K562 (cell line): ENCODE measurements around the gene GYS1. TPM values are rescaled to one million over a fixed set of nuclear protein-coding genes. Genes with fewer than 3 reads are reported as not detected.

Experiments used
- BCL6 ChIP-seq: fragments of 250-450 bp; sonication (Bioruptor Pico); IDR thresholded peaks from 2 replicates; pipeline ENCODE4 v1.4.0; 2020
- CXXC5 ChIP-seq: fragments of 250-450 bp; sonication (Bioruptor Pico); IDR thresholded peaks from 2 replicates; pipeline ENCODE4 v1.8.0; 2022; ENCODE audit warnings: inconsistent platforms, mild to moderate bottlenecking, moderate library complexity
- EGR1 ChIP-seq: fragments of 450-650 bp; conservative IDR thresholded peaks from 2 replicates; pipeline ENCODE4 v1.6.1; 2017; ENCODE audit warnings: mild to moderate bottlenecking
- ELF1 ChIP-seq: fragments of 200-800 bp; sonication (Bioruptor generic); IDR thresholded peaks from 2 replicates; pipeline ENCODE4 v1.6.1; 2016; ENCODE audit warnings: missing genetic modification characterization, missing compliant biosample characterization
- JUN ChIP-seq, 2 experiments: sonication (generic) in 1 of 2; formaldehyde crosslinking in 1 of 2; IDR thresholded peaks; 2 replicates each; pipeline versions ENCODE4 v1.6.1 to v1.8.0; 2012 to 2022; ENCODE audit warnings: borderline replicate concordance in 2 of 2, mild to moderate bottlenecking in 2 of 2, improper control_type of control experiment in 1 of 2, low read depth in 1 of 2, low read length in 1 of 2, missing genetic modification reagents in 1 of 2
- MEF2D ChIP-seq: conservative IDR thresholded peaks from 2 replicates; pipeline ENCODE4 v1.6.1; 2016; ENCODE audit warnings: low read depth, missing genetic modification characterization, missing compliant biosample characterization
- NR2C1 ChIP-seq, 2 experiments: fragments of 450-650 bp; IDR thresholded peaks; 2 replicates each; pipeline ENCODE4 v1.6.1; 2017; ENCODE audit warnings: mild to moderate bottlenecking in 2 of 2, antibody characterized with exemption in 1 of 2, inconsistent platforms in 1 of 2, missing compliant biosample characterization in 1 of 2, missing genetic modification characterization in 1 of 2
- TOE1 ChIP-seq, 2 experiments: fragments of 450-650 bp in 1 of 2; sonication (generic) in 1 of 2; formaldehyde crosslinking in 1 of 2; IDR thresholded peaks; 2 replicates each; pipeline versions ENCODE4 v1.7.1 to v1.8.0; 2016 to 2022; ENCODE audit warnings: borderline replicate concordance in 2 of 2, mild to moderate bottlenecking in 2 of 2, antibody characterized with exemption in 1 of 2, inconsistent platforms in 1 of 2, low read depth in 1 of 2, missing genetic modification reagents in 1 of 2, moderate library complexity in 1 of 2
- ZNF12 ChIP-seq: sonication (generic); formaldehyde crosslinking; IDR thresholded peaks from 2 replicates; pipeline ENCODE4 v1.4.0; 2020; ENCODE audit warnings: mild to moderate bottlenecking, missing genetic modification reagents
- ZNF165 ChIP-seq: fragments of 250-450 bp; sonication (Bioruptor Pico); IDR thresholded peaks from 2 replicates; pipeline ENCODE4 v1.4.0; 2020; ENCODE audit warnings: borderline replicate concordance
- ZNF644 ChIP-seq: fragments of 200-800 bp; sonication (Bioruptor generic); IDR thresholded peaks from 2 replicates; pipeline ENCODE4 v1.6.1; 2016; ENCODE audit warnings: low read depth, missing genetic modification characterization, missing compliant biosample characterization
- polyA plus RNA-seq, 8 experiments: library from polyadenylated mRNA; depleted of rRNA in 4 of 8; stranded (reverse) in 5 of 8; unstranded in 3 of 8; fragments of >200 nt; fragmentation: Nextera tagmentation in 2 of 8; fragmentation: Illumina TruSeq in 1 of 8; extraction: Ambion mirVana in 2 of 8; extraction: Trizol in 1 of 8; gene quantifications; 2 replicates each; pipeline versions ENCODE4 v1.2.1 to v1.2.3, GENCODE V29; 2011 to 2014; ENCODE audit warnings: inconsistent platforms in 1 of 8, missing spikeins in 1 of 8
- total RNA-seq, 7 experiments: library from RNA; depleted of rRNA in 6 of 7; stranded (reverse); fragments of >200 nt in 6 of 7; fragmentation: Illumina TruSeq in 2 of 7; extraction: Trizol in 2 of 7; gene quantifications; 2 replicates each; pipeline versions ENCODE4 v1.2.1 to v1.2.3, GENCODE V29; 2011 to 2021; ENCODE audit warnings: low replicate concordance in 1 of 7
- TF ChIP-seq, protein P1 (sequence below): fragments of 450-650 bp; IDR thresholded peaks from 2 replicates; pipeline ENCODE4 v1.6.1; 2018; ENCODE audit warnings: mild to moderate bottlenecking, low read depth; ENCODE audit not compliant: partially characterized antibody
- TF ChIP-seq, protein P2 (sequence below): sonication (generic); formaldehyde crosslinking; IDR thresholded peaks from 2 replicates; pipeline ENCODE4 v1.8.0; 2022; ENCODE audit warnings: missing genetic modification reagents, mild to moderate bottlenecking, moderate library complexity, borderline replicate concordance
- TF ChIP-seq, protein P3 (sequence below), 3 experiments: IDR thresholded peaks in 2 of 3; conservative IDR thresholded peaks in 1 of 3; 2 replicates each; pipeline ENCODE4 v1.5.1; 2011 to 2012; ENCODE audit warnings: low read length in 3 of 3, mild to moderate bottlenecking in 3 of 3, control low read depth in 2 of 3, improper control_type of control experiment in 1 of 3, inconsistent platforms in 1 of 3, low read depth in 1 of 3, mixed read lengths in 1 of 3, moderate library complexity in 1 of 3; ENCODE audit not compliant: insufficient read depth in 2 of 3
- TF ChIP-seq, protein P4 (sequence below), 2 experiments: fragments of 250-450 bp in 1 of 2; fragments of 450-650 bp in 1 of 2; sonication (Bioruptor Pico) in 1 of 2; IDR thresholded peaks; 2 replicates each; pipeline versions ENCODE4 v1.6.1 to v1.8.0; 2016 to 2021; ENCODE audit warnings: mild to moderate bottlenecking in 2 of 2, moderate library complexity in 2 of 2, missing compliant biosample characterization in 1 of 2, missing genetic modification characterization in 1 of 2

The GYS1 gene
- total and polyA plus RNA-seq, 9 of the 15 experiments (the other 6 are each of a cell fraction or from before 2014, with no cell fraction given) = 1.9 to 31.1 (median 15.2) TPM

DNA sequence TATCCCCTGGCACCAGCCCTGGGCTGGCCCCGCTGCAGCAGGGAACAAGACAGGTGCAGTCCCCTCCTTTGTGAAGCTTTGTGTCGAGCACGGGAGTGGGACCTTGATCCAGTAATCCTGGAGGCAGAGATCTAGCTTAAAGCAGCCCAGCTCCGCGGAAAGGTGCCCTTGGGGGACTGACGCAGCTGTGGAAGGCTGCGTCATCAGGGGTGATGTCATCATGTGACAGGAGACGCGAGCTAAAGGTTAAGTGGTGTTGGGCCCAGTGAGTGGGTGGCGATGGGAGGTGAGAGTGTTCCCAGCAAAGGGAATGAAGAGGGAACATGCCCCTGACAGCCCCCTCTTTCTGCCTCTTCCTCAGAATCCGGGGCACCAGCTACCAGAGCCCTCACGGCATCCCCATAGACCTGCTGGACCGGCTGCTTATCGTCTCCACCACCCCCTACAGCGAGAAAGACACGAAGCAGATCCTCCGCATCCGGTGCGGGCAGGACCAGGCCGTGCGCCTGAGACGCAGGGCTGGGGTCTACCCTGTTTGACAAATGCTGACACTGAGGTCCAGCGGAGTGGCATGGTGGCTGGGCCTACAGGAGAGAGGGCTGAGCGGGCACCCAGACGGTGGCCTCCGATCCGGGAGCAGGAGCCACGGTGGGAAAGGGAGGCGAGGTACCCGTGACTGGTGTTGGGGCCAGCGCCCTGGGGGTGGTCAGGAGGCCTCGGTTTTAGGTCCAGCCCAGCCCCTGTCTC lies 21.2 kb upstream of the GYS1 start (continued):
- TF ChIP-seq, protein P1, sequence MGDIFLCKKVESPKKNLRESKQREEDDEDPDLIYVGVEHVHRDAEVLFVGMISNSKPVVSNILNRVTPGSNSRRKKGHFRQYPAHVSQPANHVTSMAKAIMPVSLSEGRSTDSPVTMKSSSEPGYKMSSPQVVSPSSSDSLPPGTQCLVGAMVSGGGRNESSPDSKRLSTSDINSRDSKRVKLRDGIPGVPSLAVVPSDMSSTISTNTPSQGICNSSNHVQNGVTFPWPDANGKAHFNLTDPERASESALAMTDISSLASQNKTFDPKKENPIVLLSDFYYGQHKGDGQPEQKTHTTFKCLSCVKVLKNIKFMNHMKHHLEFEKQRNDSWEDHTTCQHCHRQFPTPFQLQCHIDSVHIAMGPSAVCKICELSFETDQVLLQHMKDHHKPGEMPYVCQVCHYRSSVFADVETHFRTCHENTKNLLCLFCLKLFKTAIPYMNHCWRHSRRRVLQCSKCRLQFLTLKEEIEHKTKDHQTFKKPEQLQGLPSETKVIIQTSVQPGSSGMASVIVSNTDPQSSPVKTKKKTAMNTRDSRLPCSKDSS = no peak
- TF ChIP-seq EGR1 (peak; percentile 79), ZNF165 (no peak), NR2C1 (IDR thresholded peaks at IDR 0.05) (no peak), NR2C1 (tag; IDR thresholded peaks at IDR 0.05) (0 out of 2 replicates have a peak, but pooled peaks have one; percentile 13), CXXC5 (CRISPR knock-in tag) (peak; percentile 29; the same call in 1 of the 2 replicates), MEF2D (tag) (no peak), BCL6 (CRISPR knock-in tag) (no peak), ZNF12 (no peak), TOE1 (IDR thresholded peaks at IDR 0.05; ENCODE audit: borderline replicate concordance) (peak; percentile 41; the same call in 1 of the 2 replicates), TOE1 (CRISPR knock-in tag; IDR thresholded peaks at IDR 0.05; ENCODE audit: borderline replicate concordance, low read depth) (no peak), ELF1 (tag) (no peak), JUN (IDR thresholded peaks at IDR 0.05; ENCODE audit: borderline replicate concordance, low read depth, low read length) (peak; percentile 84), JUN (CRISPR knock-in tag; IDR thresholded peaks at IDR 0.05; ENCODE audit: borderline replicate concordance) (no peak), ZNF644 (tag) (no peak)
- TF ChIP-seq, protein P2, sequence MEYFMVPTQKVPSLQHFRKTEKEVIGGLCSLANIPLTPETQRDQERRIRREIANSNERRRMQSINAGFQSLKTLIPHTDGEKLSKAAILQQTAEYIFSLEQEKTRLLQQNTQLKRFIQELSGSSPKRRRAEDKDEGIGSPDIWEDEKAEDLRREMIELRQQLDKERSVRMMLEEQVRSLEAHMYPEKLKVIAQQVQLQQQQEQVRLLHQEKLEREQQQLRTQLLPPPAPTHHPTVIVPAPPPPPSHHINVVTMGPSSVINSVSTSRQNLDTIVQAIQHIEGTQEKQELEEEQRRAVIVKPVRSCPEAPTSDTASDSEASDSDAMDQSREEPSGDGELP (CRISPR knock-in tag) = peak; percentile 22; the same call in 1 of the 2 replicates
- TF ChIP-seq, protein P3, sequence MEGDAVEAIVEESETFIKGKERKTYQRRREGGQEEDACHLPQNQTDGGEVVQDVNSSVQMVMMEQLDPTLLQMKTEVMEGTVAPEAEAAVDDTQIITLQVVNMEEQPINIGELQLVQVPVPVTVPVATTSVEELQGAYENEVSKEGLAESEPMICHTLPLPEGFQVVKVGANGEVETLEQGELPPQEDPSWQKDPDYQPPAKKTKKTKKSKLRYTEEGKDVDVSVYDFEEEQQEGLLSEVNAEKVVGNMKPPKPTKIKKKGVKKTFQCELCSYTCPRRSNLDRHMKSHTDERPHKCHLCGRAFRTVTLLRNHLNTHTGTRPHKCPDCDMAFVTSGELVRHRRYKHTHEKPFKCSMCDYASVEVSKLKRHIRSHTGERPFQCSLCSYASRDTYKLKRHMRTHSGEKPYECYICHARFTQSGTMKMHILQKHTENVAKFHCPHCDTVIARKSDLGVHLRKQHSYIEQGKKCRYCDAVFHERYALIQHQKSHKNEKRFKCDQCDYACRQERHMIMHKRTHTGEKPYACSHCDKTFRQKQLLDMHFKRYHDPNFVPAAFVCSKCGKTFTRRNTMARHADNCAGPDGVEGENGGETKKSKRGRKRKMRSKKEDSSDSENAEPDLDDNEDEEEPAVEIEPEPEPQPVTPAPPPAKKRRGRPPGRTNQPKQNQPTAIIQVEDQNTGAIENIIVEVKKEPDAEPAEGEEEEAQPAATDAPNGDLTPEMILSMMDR (IDR thresholded peaks at IDR 0.05 in 2 of 3, conservative IDR thresholded peaks at IDR 0.05 in 1 of 3; ENCODE audit: insufficient read depth in 2 of 3, low read depth in 1 of 3, low read length in 3 of 3) = no peak
- TF ChIP-seq, protein P4, sequence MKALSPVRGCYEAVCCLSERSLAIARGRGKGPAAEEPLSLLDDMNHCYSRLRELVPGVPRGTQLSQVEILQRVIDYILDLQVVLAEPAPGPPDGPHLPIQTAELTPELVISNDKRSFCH (CRISPR knock-in tag; IDR thresholded peaks at IDR 0.05) = no peak
- TF ChIP-seq, protein P4 (tag; IDR thresholded peaks at IDR 0.05) = 0 out of 2 replicates have a peak, but pooled peaks have one; percentile 54
